Rectal smooth muscle tissue (tissue), 1 donor: ENCODE data around the gene NOL4L.
"Not testable (repeated sequence)": the region's sequence is repeated elsewhere in the genome, so short reads cannot be mapped to it uniquely, and the experiment has no call there.

Experiments
- H3K27ac ChIP-seq: one replicate; pipeline ENCODE4 v1.7.0; 2013; ENCODE audit warnings: low read depth, low read length, inconsistent platforms
- H3K27me3 ChIP-seq: one replicate; pipeline ENCODE4 v1.7.0; 2013; ENCODE audit warnings: low read length; ENCODE audit not compliant: control insufficient read depth, insufficient read depth
- H3K36me3 ChIP-seq: one replicate; pipeline ENCODE4 v1.7.0; 2013; ENCODE audit warnings: low read length; ENCODE audit not compliant: control insufficient read depth, insufficient read depth
- H3K4me1 ChIP-seq: one replicate; pipeline ENCODE4 v1.7.0; 2013; ENCODE audit warnings: low read length; ENCODE audit not compliant: control insufficient read depth, insufficient read depth
- H3K4me3 ChIP-seq: one replicate; pipeline ENCODE4 v1.7.0; 2013; ENCODE audit warnings: low read length
- H3K9ac ChIP-seq: one replicate; pipeline ENCODE4 v1.7.0; 2013; ENCODE audit warnings: low read length

NOL4L gene

GRCh38 chr20:32598606-32599005 lies 13.5 kb upstream of the NOL4L start:
- Histone ChIP-seq H3K27me3 (no peaks in the 10 kb centered on the region), H3K9ac (no peak overlapping the region), H3K4me3 (no peak overlapping the region), H3K36me3 (no peaks in the 10 kb centered on the region), H3K4me1 (no peaks in the 10 kb centered on the region), H3K27ac (no peak overlapping the region)

- Histone ChIP-seq H3K4me1 (no peaks in the 10 kb centered on the region), H3K27ac (no peak overlapping the region), H3K27me3 (no peaks in the 10 kb centered on the region), H3K36me3 (no peaks in the 10 kb centered on the region), H3K9ac (no peak overlapping the region), H3K4me3 (no peak overlapping the region)
Measured at GRCh38 chr20:32597714-32598113, 12.6 kb upstream of the NOL4L start.

- Histone ChIP-seq H3K9ac (no peak overlapping the region), H3K27ac (no peak overlapping the region), H3K36me3 (no peaks in the 10 kb centered on the region), H3K4me1 (no peaks in the 10 kb centered on the region), H3K4me3 (no peak overlapping the region), H3K27me3 (no peaks in the 10 kb centered on the region)
Measured at GRCh38 chr20:32596681-32597252, 11.6 kb upstream of the NOL4L start.

- H3K4me1 ChIP-seq: no peaks in the 10 kb centered on the region
- H3K27me3 ChIP-seq: no peaks in the 10 kb centered on the region
- H3K4me3 ChIP-seq: no peak overlapping the region
- no peaks in the 10 kb centered on the region for H3K36me3 ChIP-seq
- no peak overlapping the region for H3K9ac ChIP-seq
- no peak overlapping the region for H3K27ac ChIP-seq
Measured at GRCh38 chr20:32595143-32595542, 10.0 kb upstream of the NOL4L start.

- H3K27ac ChIP-seq, H3K4me3 ChIP-seq, H3K27me3 ChIP-seq, H3K4me1 ChIP-seq, H3K9ac ChIP-seq, H3K36me3 ChIP-seq: not testable (repeated sequence)
Measured at GRCh38 chr20:32594669-32595068, 9.5 kb upstream of the NOL4L start.

GRCh38 chr20:32594204-32594603 lies 9.1 kb upstream of the NOL4L start:
- H3K4me3 ChIP-seq: no peak overlapping the region
- H3K36me3 ChIP-seq: no peaks in the 10 kb centered on the region
- H3K9ac ChIP-seq: no peak overlapping the region
- H3K4me1 ChIP-seq: no peaks in the 10 kb centered on the region
- no peaks in the 10 kb centered on the region for H3K27me3 ChIP-seq
- no peak overlapping the region for H3K27ac ChIP-seq

GRCh38 chr20:32592616-32593015 lies 7.5 kb upstream of the NOL4L start:
- not testable (repeated sequence) for H3K36me3 ChIP-seq, H3K27me3 ChIP-seq, H3K27ac ChIP-seq, H3K9ac ChIP-seq, H3K4me3 ChIP-seq, H3K4me1 ChIP-seq

GRCh38 chr20:32592022-32592421 lies 6.9 kb upstream of the NOL4L start:
- H3K4me3 ChIP-seq: no peak overlapping the region
- no peaks in the 10 kb centered on the region for H3K4me1 ChIP-seq
- no peak overlapping the region for H3K9ac ChIP-seq
- no peak overlapping the region for H3K27ac ChIP-seq
- H3K36me3 ChIP-seq: no peaks in the 10 kb centered on the region
- H3K27me3 ChIP-seq: peaks cover 3% of the 10 kb centered on the region

GRCh38 chr20:32589769-32590168 lies 4.6 kb upstream of the NOL4L start:
- Histone ChIP-seq H3K4me1 (no peaks in the 10 kb centered on the region), H3K36me3 (no peaks in the 10 kb centered on the region), H3K4me3 (no peak overlapping the region), H3K27ac (no peak overlapping the region), H3K27me3 (peaks cover 3% of the 10 kb centered on the region), H3K9ac (no peak overlapping the region)

GRCh38 chr20:32589256-32589655 lies 4.1 kb upstream of the NOL4L start:
- no peak overlapping the region for H3K4me3 ChIP-seq
- no peak overlapping the region for H3K27ac ChIP-seq
- H3K9ac ChIP-seq: no peak overlapping the region
- peaks cover 3% of the 10 kb centered on the region for H3K27me3 ChIP-seq
- H3K4me1 ChIP-seq: no peaks in the 10 kb centered on the region
- H3K36me3 ChIP-seq: no peaks in the 10 kb centered on the region

- no peak overlapping the region for H3K27ac ChIP-seq
- H3K27me3 ChIP-seq: peaks cover 3% of the 10 kb centered on the region
- no peaks in the 10 kb centered on the region for H3K36me3 ChIP-seq
- no peak overlapping the region for H3K9ac ChIP-seq
- H3K4me1 ChIP-seq: no peaks in the 10 kb centered on the region
- no peak overlapping the region for H3K4me3 ChIP-seq
Measured at GRCh38 chr20:32588040-32588439, 2.9 kb upstream of the NOL4L start.

GRCh38 chr20:32586291-32586690 lies 1.2 kb upstream of the NOL4L start:
- Histone ChIP-seq H3K36me3 (no peaks in the 10 kb centered on the region), H3K9ac (no peak overlapping the region), H3K27ac (no peak overlapping the region), H3K27me3 (peaks cover 3% of the 10 kb centered on the region), H3K4me3 (no peak overlapping the region), H3K4me1 (no peaks in the 10 kb centered on the region)

- no peaks in the 10 kb centered on the region for H3K36me3 ChIP-seq
- peaks cover 3% of the 10 kb centered on the region for H3K27me3 ChIP-seq
- no peak overlapping the region for H3K27ac ChIP-seq
- H3K9ac ChIP-seq: no peak overlapping the region
- H3K4me1 ChIP-seq: no peaks in the 10 kb centered on the region
- H3K4me3 ChIP-seq: no peak overlapping the region
Measured at GRCh38 chr20:32585586-32586127, 524 bp upstream of the NOL4L start.
